ENCODE data around the gene LYPD5.
"Not testable (repeated sequence)": the region's sequence is repeated elsewhere in the genome, so short reads cannot be mapped to it uniquely, and the experiment has no call there.

LYPD5 gene

DNA sequence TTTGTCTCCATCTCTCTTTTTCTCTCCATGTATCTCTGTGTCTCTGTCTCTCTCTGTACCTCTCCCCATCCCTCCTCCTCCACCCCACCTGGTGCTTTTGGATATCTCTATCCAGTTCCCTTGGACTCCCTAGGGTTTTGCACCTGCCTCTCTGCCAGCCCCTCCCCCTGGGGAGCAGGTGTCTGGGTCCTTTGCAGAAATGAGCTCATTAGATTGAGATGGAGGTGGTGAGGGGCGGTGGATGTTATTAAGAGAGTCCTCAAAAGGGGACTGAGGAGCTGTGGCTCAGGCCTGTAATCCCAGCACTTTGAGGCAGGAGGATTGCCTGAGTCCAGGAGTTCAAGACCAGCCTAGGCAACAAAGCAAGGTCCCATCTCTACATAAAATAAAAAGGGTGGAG, 23.6 kb downstream of the LYPD5 start:
- peak overlapping the region; percentile 73; the same call in 1 of the 2 replicates for H3K4me3 ChIP-seq (ENCODE audit: low read length)
- no peak for TF ChIP-seq ZNF274 (IDR thresholded peaks at IDR 0.05; ENCODE audit: low read depth, low read length)

DNA sequence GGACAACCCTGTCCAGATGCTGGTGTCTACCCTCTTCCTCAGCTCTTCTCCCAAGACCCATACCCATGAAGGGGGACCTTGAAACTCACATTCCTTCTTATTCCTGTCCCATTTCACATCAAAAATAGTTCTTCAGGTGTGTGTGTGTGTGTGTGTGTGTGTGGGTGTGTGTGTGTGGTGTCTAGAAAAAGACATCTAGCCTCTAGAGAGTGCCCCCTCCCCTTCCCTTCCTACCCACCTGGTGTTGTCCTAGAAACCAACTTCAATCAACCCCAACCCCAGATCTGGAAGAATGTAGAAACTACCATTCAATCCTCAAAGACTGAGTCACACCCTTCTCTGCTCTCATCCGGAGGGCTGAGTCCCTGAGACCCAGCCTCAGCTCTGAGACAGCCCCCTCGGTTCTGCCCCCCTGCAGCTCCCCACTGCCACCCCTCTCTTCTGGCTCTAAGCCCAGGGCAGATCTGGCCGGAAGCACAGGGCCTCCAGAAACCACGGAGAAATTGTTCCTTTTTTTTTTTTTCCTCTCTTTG, 25.0 kb downstream of the LYPD5 start:
- no peak for TF ChIP-seq ZNF274 (IDR thresholded peaks at IDR 0.05; ENCODE audit: low read depth, low read length)
- H3K4me3 ChIP-seq (ENCODE audit: low read length) = peak overlapping the region; percentile 32; the same call in 1 of the 2 replicates

DNA sequence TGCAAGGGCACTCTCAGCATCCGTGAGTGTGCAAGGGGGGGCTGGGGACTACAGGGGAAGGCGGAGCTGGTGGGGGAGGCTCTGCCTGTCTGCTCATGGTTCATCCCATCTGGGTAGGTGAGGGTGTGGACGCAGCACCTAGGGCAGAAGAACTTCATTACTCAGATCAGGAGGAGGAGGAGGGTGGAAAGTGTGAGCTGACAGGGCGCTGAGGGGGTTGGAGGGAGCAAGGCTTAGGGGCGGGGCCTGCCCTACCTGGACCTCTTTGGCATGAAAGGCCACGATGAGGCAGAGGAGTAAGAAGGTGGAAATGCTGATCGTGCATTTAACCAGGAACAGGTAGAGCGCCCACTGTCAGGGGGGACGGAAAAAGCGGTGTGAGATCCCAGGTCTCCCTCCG, 26.0 kb downstream of the LYPD5 start:
- H3K4me3 ChIP-seq (ENCODE audit: low read length) = no peak overlapping the region
- no peak for TF ChIP-seq ZNF274 (IDR thresholded peaks at IDR 0.05; ENCODE audit: low read depth, low read length)

DNA sequence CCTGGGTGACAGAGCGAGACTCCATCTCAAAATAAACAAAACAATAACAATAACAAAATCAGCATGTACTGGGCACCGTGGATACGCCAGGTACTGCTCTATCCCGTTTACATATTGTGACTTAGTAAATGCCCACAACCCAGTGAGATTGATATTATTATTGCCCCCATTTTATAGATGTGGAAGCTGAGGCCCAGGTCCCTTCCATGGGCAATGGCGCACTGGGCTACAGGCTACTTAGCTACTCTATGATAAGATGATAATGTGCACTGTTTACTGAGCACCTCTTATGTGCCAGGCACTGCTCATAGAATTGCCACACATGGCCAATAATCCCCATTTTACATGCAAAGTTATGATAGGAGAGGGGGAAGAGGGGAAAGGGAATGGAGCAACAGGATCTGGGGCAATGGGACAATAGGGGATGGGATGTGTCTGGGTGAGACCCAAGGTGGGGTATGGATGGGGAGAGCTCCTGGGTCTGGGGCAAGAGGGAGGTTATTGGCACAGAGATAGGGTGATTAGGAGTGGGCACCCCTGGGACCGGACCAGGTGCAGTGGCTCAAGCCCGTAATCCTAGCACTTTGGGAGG, 26.9 kb downstream of the LYPD5 start:
- TF ChIP-seq ZNF274 (IDR thresholded peaks at IDR 0.05; ENCODE audit: low read depth, low read length) = no peak

DNA sequence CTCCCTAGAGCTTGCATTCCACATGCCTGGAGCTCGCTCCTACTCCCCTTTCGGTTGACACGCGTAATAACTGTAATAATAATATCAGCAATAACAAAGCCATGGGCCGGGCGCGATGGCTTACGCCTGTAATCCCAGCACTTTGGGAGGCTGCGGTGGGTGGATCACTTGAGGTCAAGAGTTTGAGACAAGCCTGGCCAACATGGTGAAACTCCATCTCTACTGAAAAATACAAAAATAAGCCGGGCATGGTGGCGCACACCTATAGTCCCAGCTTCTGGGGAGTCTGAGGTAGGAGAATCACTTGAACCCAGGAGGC, 27.3 kb downstream of the LYPD5 start:
- H3K4me3 ChIP-seq (ENCODE audit: low read length) = not testable (repeated sequence)

More for the DNA sequence above, 26.9 kb downstream of the LYPD5 start:
- no peak overlapping the region for H3K4me3 ChIP-seq (ENCODE audit: low read length)

DNA sequence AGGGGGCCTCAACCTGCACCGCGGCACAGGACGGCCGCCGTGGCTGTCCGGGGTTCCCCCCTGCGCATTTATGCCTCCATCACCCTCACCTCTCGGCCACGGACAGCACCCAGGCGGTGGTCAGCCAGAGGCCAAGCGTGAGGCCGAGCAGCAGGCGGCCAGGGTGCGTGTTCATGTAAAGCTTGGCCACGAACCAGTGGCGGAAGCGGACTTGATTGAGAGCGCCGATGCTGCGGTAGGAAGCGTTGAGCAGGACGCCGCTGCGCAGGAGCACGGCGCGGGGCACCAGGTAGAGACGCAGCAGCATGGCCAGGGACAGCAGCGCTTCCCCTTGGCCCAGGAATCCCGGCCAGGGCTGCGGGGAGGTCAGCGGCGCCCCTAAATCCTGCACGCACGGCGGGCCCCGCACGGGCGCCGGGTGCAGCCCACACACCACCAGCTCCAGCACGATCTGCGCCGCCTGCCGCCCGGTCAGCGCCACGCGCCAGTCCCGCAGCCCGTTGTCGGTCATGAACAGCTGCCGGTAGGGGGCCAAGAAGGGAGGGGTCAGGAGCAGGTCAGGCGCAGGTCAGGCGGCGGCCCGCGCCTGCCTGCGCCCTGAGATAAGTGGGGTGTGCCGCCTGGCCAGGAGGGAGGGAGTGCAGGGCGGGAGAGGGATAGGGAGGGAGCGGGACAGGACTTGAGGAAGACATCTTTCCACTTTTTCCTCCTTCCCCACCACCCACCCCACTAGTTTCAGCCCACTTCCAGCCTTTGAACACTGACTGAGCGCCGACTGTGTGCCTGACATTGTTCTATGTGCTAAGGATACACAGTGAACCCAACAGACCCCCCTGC, 27.9 kb downstream of the LYPD5 start:
- no peak for TF ChIP-seq ZNF274 (IDR thresholded peaks at IDR 0.05; ENCODE audit: low read depth, low read length)
- no peak overlapping the region for H3K4me3 ChIP-seq (ENCODE audit: low read length)

DNA sequence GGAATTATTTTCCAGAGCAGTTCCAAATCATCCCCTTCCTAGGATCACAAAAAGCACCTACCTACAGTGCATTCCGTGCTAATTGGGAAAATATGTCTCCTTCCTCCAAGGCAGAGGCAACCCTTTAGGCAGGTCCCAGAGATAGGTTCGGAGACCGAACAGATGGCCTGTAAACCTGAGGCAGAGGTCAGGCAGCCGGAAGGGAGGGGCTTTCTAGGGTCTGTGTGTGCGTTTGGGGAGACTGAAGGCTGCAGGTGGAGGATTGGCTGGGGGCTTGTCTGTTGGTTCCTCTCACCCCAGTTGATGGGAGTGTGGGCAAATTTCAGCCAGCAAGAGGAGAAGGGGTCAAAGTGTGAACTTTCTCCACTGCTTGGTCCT, 28.5 kb downstream of the LYPD5 start:
- no peak overlapping the region for H3K4me3 ChIP-seq (ENCODE audit: low read length)
- no peak for TF ChIP-seq ZNF274 (IDR thresholded peaks at IDR 0.05; ENCODE audit: low read depth, low read length)

DNA sequence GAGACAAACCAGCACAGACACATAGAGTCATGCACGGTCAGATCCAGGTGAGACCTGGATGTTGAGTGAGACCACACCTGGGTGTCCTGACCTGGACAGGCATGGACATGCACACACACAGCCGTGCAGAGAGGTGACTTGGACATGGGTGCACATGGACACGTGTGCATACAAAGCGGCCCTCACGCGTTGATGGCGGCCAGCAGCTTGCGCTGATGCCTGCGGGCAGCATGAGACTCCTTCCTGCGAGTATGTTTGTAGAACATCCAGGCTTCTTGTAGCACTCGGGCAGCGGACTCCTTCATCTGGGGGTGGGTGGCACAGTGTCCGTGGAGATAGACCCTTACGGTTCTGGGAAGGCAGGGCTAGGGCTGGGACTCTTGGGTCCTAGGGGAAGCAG, 33.0 kb downstream of the LYPD5 start:
- no peak for TF ChIP-seq ZNF274 (IDR thresholded peaks at IDR 0.05; ENCODE audit: low read depth, low read length)
- H3K4me3 ChIP-seq (ENCODE audit: low read length) = no peak overlapping the region

DNA sequence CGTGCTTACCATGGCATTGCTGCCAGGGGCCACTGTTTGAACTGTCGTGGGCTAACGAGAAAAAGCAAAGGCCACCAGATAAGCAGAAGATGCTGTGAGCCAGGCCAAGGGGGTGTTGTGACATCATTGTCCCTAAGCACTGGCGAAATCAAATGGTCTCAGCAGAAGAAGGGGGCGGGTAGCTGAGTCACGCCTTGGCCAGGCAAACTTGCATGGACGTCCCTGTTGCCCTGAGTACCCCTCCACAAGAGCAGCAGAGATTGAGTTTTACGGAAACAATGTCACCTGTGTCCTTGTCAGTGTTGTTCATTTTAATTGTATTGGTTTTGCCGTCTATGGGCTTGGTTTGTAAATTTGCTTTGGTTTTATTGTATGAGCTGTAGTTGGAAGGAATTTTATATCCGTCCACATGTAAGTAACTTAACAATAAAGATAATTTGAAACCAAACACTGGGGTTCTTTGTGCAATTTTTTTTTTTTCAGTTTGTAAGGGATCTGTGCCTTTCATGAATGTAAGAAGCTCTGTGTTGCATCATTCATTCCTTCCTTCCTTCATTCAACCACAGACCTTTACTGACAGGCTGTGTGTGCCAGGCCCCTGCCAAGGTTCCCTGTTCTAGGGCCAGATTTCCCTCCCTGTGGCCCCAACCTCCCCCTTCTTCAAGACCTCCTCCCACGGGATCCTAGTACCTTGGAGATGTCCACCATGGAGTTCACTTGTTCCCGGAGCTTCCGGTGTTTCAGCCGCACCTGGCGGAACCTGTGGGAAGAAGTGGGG, 33.8 kb downstream of the LYPD5 start:
- no peak overlapping the region for H3K4me3 ChIP-seq (ENCODE audit: low read length)
- no peak for TF ChIP-seq ZNF274 (IDR thresholded peaks at IDR 0.05; ENCODE audit: low read depth, low read length)

DNA sequence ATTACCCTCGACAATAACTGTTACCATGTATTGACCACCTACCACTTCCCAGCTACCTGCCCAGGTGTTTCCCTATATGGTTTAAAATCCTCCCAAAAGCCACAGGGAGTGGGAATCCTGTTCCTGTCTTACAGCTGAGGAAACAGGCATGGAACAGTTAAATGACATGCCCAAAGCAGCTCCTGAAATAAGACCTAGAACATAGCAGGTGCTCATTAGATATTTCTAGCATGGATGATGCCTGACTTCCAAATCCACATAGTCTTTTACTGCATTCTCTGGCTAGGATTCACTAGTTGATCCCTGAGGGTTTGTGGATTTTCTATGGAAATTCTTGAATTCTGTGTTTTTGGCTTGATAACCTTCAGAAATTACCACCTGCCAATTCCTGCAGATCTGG, 34.4 kb downstream of the LYPD5 start:
- H3K4me3 ChIP-seq (ENCODE audit: low read length) = no peak overlapping the region
- TF ChIP-seq ZNF274 (IDR thresholded peaks at IDR 0.05; ENCODE audit: low read depth, low read length) = no peak

DNA sequence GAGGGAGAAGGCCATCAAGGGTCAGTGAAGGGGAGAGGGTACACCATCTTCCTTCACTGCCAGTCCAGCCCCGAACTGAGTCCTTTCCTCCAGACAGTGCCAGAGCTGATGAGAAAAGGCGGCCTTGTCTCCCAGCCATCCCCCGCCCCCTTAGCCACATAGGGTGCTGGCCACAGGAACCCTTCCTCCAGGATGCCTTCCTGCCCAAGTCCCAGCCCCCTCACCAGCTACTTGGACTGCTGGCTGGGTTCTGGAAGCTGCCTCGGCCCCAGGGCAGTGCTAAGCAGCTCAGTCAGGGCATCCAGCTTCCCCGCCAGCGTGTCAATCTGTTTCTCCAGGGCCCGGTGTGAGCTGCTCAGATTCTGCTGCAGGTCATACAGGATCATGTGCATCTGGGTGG, 34.9 kb downstream of the LYPD5 start:
- H3K4me3 ChIP-seq (ENCODE audit: low read length) = no peak overlapping the region
- TF ChIP-seq ZNF274 (IDR thresholded peaks at IDR 0.05; ENCODE audit: low read depth, low read length) = no peak

DNA sequence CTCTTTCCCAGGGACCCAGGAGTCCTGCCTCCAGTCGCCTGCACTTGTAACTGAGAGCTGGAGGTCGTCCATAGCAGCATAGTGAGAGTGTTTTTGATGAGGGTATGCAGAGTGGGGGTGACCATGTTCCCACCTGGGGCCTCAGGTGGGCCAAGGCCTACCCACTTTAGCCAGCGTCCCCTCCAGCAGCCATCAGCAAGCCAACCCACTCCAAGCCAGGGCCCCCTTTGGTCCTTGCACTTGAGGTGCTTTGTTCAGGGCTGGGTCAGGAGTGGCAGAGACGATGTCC, 35.5 kb downstream of the LYPD5 start:
- no peak for TF ChIP-seq ZNF274 (IDR thresholded peaks at IDR 0.05; ENCODE audit: low read depth, low read length)
- no peak overlapping the region; the same call in 1 of the 2 replicates for H3K4me3 ChIP-seq (ENCODE audit: low read length)

DNA sequence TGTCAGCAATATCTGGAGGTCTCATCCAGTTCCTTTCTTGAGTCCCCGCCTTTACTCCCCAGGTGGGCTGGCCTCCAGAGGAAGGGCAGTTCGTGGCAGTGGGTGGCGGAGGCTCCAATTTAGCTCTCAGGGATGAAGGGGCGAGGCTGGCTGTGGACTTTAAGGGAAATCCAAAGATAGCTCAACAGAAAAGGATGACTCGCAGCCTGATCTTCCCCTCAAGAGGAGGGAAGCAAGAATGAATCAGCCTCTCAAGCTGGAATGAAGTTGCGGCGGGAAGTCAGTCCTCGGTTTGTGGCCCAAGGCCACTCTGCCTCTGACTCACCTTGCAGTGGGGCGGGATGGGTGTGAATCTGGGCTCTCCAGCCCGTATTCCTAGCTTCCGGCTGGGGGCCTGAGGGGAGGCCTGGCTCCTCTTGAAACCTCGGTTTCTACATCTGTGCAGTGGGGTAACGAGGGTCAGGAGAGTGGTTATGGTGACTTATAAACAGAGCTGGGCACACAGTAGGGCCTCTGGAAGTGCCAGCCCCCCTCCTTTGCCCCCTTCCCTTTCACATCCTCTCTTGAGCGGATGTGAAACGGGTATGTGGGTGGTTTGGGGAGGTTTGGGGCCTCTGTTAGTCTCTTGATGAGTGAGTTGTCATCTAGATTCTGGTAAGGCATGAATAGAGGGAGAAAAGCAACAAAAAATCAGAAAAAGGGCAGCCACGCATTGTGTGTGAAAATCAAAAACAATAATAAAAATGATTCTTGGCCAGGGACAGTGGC, 37.0 kb downstream of the LYPD5 start:
- no peak overlapping the region; the same call in 1 of the 2 replicates for H3K4me3 ChIP-seq (ENCODE audit: low read length)
- no peak for TF ChIP-seq ZNF274 (IDR thresholded peaks at IDR 0.05; ENCODE audit: low read depth, low read length)

DNA sequence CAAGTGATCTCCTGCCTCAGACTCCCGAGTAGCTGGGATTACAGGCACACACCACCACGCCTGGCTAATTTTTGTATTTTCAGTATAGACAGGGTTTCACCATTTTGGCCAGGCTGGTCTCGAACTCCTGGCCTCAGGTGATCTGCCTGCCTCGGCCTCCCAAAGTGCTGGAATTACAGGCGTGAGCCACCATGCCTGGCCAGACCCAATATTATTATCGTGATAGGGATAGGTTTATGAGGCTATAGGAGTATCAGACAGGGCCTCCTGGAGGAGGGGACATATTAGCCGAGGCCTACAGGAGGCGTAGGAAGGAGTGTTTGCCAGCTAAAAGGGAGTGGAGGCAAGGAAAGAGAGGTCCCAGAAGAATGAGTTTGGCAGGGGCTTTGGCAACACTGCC, 37.6 kb downstream of the LYPD5 start:
- not testable (repeated sequence) for H3K4me3 ChIP-seq (ENCODE audit: low read length)

Measured in GM08714 (cell line).